Stimulated activated CD4-positive, alpha-beta T cell treated with anti-CD3 and anti-CD28 coated beads, Interleukin-12 subunit alpha, Interleukin-12 subunit beta, amount 100 ng/mL, for 24 hours (primary cell): Measurements from ENCODE around the gene CDH12.
"Not testable (repeated sequence)": the region's sequence is repeated elsewhere in the genome, so short reads cannot be mapped to it uniquely, and the experiment has no call there.

Source experiments
- DNase-seq, 2 experiments: peaks; one replicate each; pipeline ENCODE4 v3.0.0-alpha.2; 2020; ENCODE audit warnings: low read depth in 2 of 2

The CDH12 gene

GRCh38 chr5:22560147-22560546 is 293.0 kb downstream of the CDH12 start:
- DNase-seq, result no peak

- no peak for DNase-seq
Measured at GRCh38 chr5:22557251-22557650, 295.9 kb downstream of the CDH12 start.

GRCh38 chr5:22554475-22554874 is 298.7 kb downstream of the CDH12 start:
- DNase-seq, result no peak

- DNase-seq, result no peak
Measured at GRCh38 chr5:22549876-22550671, 303.1 kb downstream of the CDH12 start.

GRCh38 chr5:22542340-22542739 is 310.8 kb downstream of the CDH12 start:
- DNase-seq, result no peak

- DNase-seq, result no peak
Measured at GRCh38 chr5:22541037-22541436, 312.1 kb downstream of the CDH12 start.

GRCh38 chr5:22539762-22540161 is 313.4 kb downstream of the CDH12 start:
- DNase-seq, result no peak

- no peak for DNase-seq
Measured at GRCh38 chr5:22531986-22532385, 321.2 kb downstream of the CDH12 start.

GRCh38 chr5:22521521-22521920 is 331.6 kb downstream of the CDH12 start:
- no peak for DNase-seq

GRCh38 chr5:22516497-22516896 is 336.6 kb downstream of the CDH12 start:
- not testable (repeated sequence) for DNase-seq

- DNase-seq, result no peak
Measured at GRCh38 chr5:22514231-22514630, 338.9 kb downstream of the CDH12 start.

- no peak for DNase-seq
Measured at GRCh38 chr5:22505891-22506290, 347.3 kb downstream of the CDH12 start.

- DNase-seq, result no peak
Measured at GRCh38 chr5:22504411-22504810, 348.7 kb downstream of the CDH12 start.

GRCh38 chr5:22500556-22500955 is 352.6 kb downstream of the CDH12 start:
- no peak for DNase-seq

GRCh38 chr5:22496666-22497065 is 356.5 kb downstream of the CDH12 start:
- no peak for DNase-seq

- no peak for DNase-seq
Measured at GRCh38 chr5:22495016-22495720, 358.0 kb downstream of the CDH12 start.

- DNase-seq, result no peak
Measured at GRCh38 chr5:22488427-22488826, 364.7 kb downstream of the CDH12 start.

- no peak for DNase-seq
Measured at GRCh38 chr5:22480305-22480704, 372.8 kb downstream of the CDH12 start.

- DNase-seq, result no peak
Measured at GRCh38 chr5:22473886-22474285, 379.3 kb downstream of the CDH12 start.

GRCh38 chr5:22471154-22471553 is 382.0 kb downstream of the CDH12 start:
- no peak for DNase-seq

GRCh38 chr5:22470408-22470807 is 382.7 kb downstream of the CDH12 start:
- no peak for DNase-seq

GRCh38 chr5:22465616-22466015 is 387.5 kb downstream of the CDH12 start:
- no peak for DNase-seq

GRCh38 chr5:22465177-22465576 is 388.0 kb downstream of the CDH12 start:
- no peak for DNase-seq
